HG03095 (cell line): ENCODE data around the gene SCGB1C2.
"Not testable (repeated sequence)": the region's sequence is repeated elsewhere in the genome, so short reads cannot be mapped to it uniquely, and the experiment has no call there.

Experiments
- ATAC-seq: cut with Tn5 transposase; IDR thresholded peaks from one replicate; pipeline ENCODE4 v1.9.1; 2021; ENCODE audit warnings: moderate library complexity; ENCODE audit not compliant: unreplicated experiment

The SCGB1C2 gene

GRCh38 chr17:137166-137807 is at the start of gene SCGB1C2:
Gene SCGB1C2 (plus strand): TSS chr17:137569. CDS start chr17:137591, 22 bp downstream.
- ATAC-seq = not testable (repeated sequence)

- not testable (repeated sequence) for ATAC-seq
Measured at GRCh38 chr17:113111-113510, 24.3 kb upstream of the SCGB1C2 start.

- not testable (repeated sequence) for ATAC-seq
Measured at GRCh38 chr17:118339-118917, 18.9 kb upstream of the SCGB1C2 start.

GRCh38 chr17:133932-134331 is 3.4 kb upstream of the SCGB1C2 start:
- ATAC-seq = peak; percentile 21

GRCh38 chr17:134332-134785 is 3.0 kb upstream of the SCGB1C2 start:
- peak; percentile 76 for ATAC-seq

GRCh38 chr17:135022-135421 is 2.3 kb upstream of the SCGB1C2 start:
- ATAC-seq = not testable (repeated sequence)

- ATAC-seq = not testable (repeated sequence)
Measured at GRCh38 chr17:135895-136294, 1.5 kb upstream of the SCGB1C2 start.

- not testable (repeated sequence) for ATAC-seq
Measured at GRCh38 chr17:136531-136930, 838 bp upstream of the SCGB1C2 start.

- ATAC-seq = not testable (repeated sequence)
Measured at GRCh38 chr17:139401-140205, 2.2 kb downstream of the SCGB1C2 start.

- ATAC-seq = no peak
Measured at GRCh38 chr17:142102-142661, 4.8 kb downstream of the SCGB1C2 start.

GRCh38 chr17:142876-143784 is 5.8 kb downstream of the SCGB1C2 start:
- ATAC-seq = no peak

GRCh38 chr17:143785-144281 is 6.5 kb downstream of the SCGB1C2 start:
- ATAC-seq = no peak

- ATAC-seq = no peak
Measured at GRCh38 chr17:144936-145670, 7.7 kb downstream of the SCGB1C2 start.

- ATAC-seq = no peak
Measured at GRCh38 chr17:145671-146541, 8.5 kb downstream of the SCGB1C2 start.

- no peak for ATAC-seq
Measured at GRCh38 chr17:146546-146945, 9.2 kb downstream of the SCGB1C2 start.

- ATAC-seq = no peak
Measured at GRCh38 chr17:146983-147761, 9.8 kb downstream of the SCGB1C2 start.

- ATAC-seq = no peak
Measured at GRCh38 chr17:147796-148740, 10.7 kb downstream of the SCGB1C2 start.
